GM12878 (cell line): ENCODE data around the gene PPT2. TPM values are rescaled to one million over a fixed set of nuclear protein-coding genes. Genes with fewer than 3 reads are reported as not detected.

Experiments
- ATF7 ChIP-seq: fragments of 450-650 bp; IDR thresholded peaks from 2 replicates; pipeline ENCODE4 v1.6.1; 2016; ENCODE audit warnings: low read depth, mild to moderate bottlenecking
- BCLAF1 ChIP-seq: fragments of 450-650 bp; IDR thresholded peaks from 2 replicates; pipeline ENCODE4 v1.6.1; 2017; ENCODE audit warnings: antibody characterized with exemption, mild to moderate bottlenecking, moderate library complexity
- BMI1 ChIP-seq: fragments of 450-650 bp; IDR thresholded peaks from 2 replicates; pipeline ENCODE4 v1.6.1; 2016; ENCODE audit warnings: mild to moderate bottlenecking, moderate library complexity, borderline replicate concordance
- CEBPB ChIP-seq, 2 experiments: fragments of 150-350 bp in 1 of 2; IDR thresholded peaks; 2 replicates each; pipeline ENCODE4 v1.6.1; 2012 to 2014; ENCODE audit warnings: low read depth in 2 of 2, low read length in 2 of 2, borderline replicate concordance in 1 of 2, inconsistent platforms in 1 of 2
- CHD2 ChIP-seq: IDR thresholded peaks from 2 replicates; pipeline ENCODE4 v1.6.1; 2011; ENCODE audit warnings: low read depth, low read length, improper control_type of control experiment, borderline replicate concordance
- ETV6 ChIP-seq, 2 experiments: fragments of 450-650 bp in 1 of 2; IDR thresholded peaks in 1 of 2; conservative IDR thresholded peaks in 1 of 2; 2 replicates each; pipeline ENCODE4 v1.6.1; 2014; ENCODE audit warnings: antibody characterized with exemption in 1 of 2, borderline replicate concordance in 1 of 2, low read depth in 1 of 2, mild to moderate bottlenecking in 1 of 2, moderate library complexity in 1 of 2
- IKZF1 ChIP-seq: fragments of 450-650 bp; conservative IDR thresholded peaks from 2 replicates; pipeline ENCODE4 v1.6.1; 2017; ENCODE audit warnings: antibody characterized with exemption, mild to moderate bottlenecking
- IKZF2 ChIP-seq, 2 experiments: fragments of 450-650 bp; IDR thresholded peaks; 2 replicates each; pipeline ENCODE4 v1.6.1; 2017; ENCODE audit warnings: mild to moderate bottlenecking in 2 of 2, moderate library complexity in 2 of 2
- MEF2A ChIP-seq: IDR thresholded peaks from 2 replicates; pipeline ENCODE4 v1.6.1; 2011; ENCODE audit warnings: low read depth, mild to moderate bottlenecking, low read length, moderate library complexity; ENCODE audit not compliant: insufficient read depth
- NFIC ChIP-seq: IDR thresholded peaks from 2 replicates; pipeline ENCODE4 v1.6.1; 2012; ENCODE audit warnings: low read depth, mild to moderate bottlenecking, inconsistent platforms, low read length, moderate library complexity
- NFYA ChIP-seq: IDR thresholded peaks from 2 replicates; pipeline ENCODE4 v1.6.1; 2011; ENCODE audit warnings: low read depth, mild to moderate bottlenecking, low read length, improper control_type of control experiment, borderline replicate concordance
- NR2F1 ChIP-seq: fragments of 450-650 bp; conservative IDR thresholded peaks from 2 replicates; pipeline ENCODE4 v1.6.1; 2017; ENCODE audit warnings: mild to moderate bottlenecking
- PAX8 ChIP-seq: fragments of 450-650 bp; IDR thresholded peaks from 2 replicates; pipeline ENCODE4 v1.6.1; 2017; ENCODE audit warnings: mild to moderate bottlenecking, moderate library complexity
- PRDM15 ChIP-seq: fragments of 450-650 bp; formaldehyde crosslinking; IDR thresholded peaks from 2 replicates; pipeline ENCODE4 v1.4.0; 2020; ENCODE audit warnings: mild to moderate bottlenecking, moderate library complexity
- RBBP5 ChIP-seq: fragments of 200-600 bp; sonication (generic); conservative IDR thresholded peaks from 2 replicates; pipeline ENCODE4 v1.6.1; 2016
- RFX5 ChIP-seq: IDR thresholded peaks from 2 replicates; pipeline ENCODE4 v1.6.1; 2011; ENCODE audit warnings: low read depth, low read length, improper control_type of control experiment
- SMC3 ChIP-seq: IDR thresholded peaks from 2 replicates; pipeline ENCODE4 v1.6.1; 2011; ENCODE audit warnings: low read length, improper control_type of control experiment, borderline replicate concordance
- SRF ChIP-seq, 2 experiments: IDR thresholded peaks; 2 replicates each; pipeline ENCODE4 v1.6.1; 2011; ENCODE audit warnings: low read depth in 2 of 2, low read length in 2 of 2, mild to moderate bottlenecking in 1 of 2, moderate library complexity in 1 of 2
- SUPT20H ChIP-seq: IDR thresholded peaks from 2 replicates; pipeline ENCODE4 v1.6.1; 2011; ENCODE audit warnings: low read depth, mild to moderate bottlenecking, low read length, moderate library complexity, borderline replicate concordance; ENCODE audit not compliant: control insufficient read depth
- SUZ12 ChIP-seq: fragments of 200-600 bp; sonication (generic); IDR thresholded peaks from one replicate; pipeline ENCODE4 v1.6.1; 2018; ENCODE audit warnings: antibody characterized with exemption, mild to moderate bottlenecking; ENCODE audit not compliant: unreplicated experiment
- TAF1 ChIP-seq: IDR thresholded peaks from 2 replicates; pipeline ENCODE4 v1.6.1; 2011; ENCODE audit warnings: mild to moderate bottlenecking, low read depth, low read length, borderline replicate concordance
- TCF3 ChIP-seq: IDR thresholded peaks from 2 replicates; pipeline ENCODE4 v1.6.1; 2012; ENCODE audit warnings: low read depth, mild to moderate bottlenecking, low read length, borderline replicate concordance; ENCODE audit not compliant: insufficient read depth
- ZSCAN29 ChIP-seq: fragments of 450-650 bp; IDR thresholded peaks from 2 replicates; pipeline ENCODE4 v1.6.1; 2017; ENCODE audit warnings: mild to moderate bottlenecking, moderate library complexity
- polyA plus RNA-seq, 11 experiments: library from polyadenylated mRNA; depleted of rRNA in 4 of 11; unstranded in 6 of 11; stranded (reverse) in 5 of 11; fragments of >200 nt; fragmentation: Nextera tagmentation in 4 of 11; fragmentation: Illumina TruSeq in 1 of 11; extraction: Ambion mirVana in 4 of 11; extraction: Trizol in 1 of 11; gene quantifications; 1 replicate in 1 of 11; 2 replicates in 10 of 11; pipeline versions ENCODE4 v1.2.1 to v1.2.3, GENCODE V29; 2011 to 2016; ENCODE audit warnings: inconsistent platforms in 2 of 11, missing spikeins in 2 of 11, low read depth in 1 of 11
- total RNA-seq, 4 experiments: library from RNA; depleted of rRNA in 3 of 4; stranded (reverse); fragments of >200 nt in 3 of 4; fragmentation: Illumina TruSeq in 1 of 4; extraction: Trizol in 1 of 4; gene quantifications; 2 replicates each; pipeline versions ENCODE4 v1.2.1 to v1.2.3, GENCODE V29; 2013 to 2021

PPT2 gene
- total and polyA plus RNA-seq, 10 of the 15 experiments (the other 5 are each of a cell fraction or from before 2014, with no cell fraction given): 1.3 to 25.5 (median 5.5) TPM

- TF ChIP-seq BCLAF1: no peak
- no peak for TF ChIP-seq MEF2A
- no peak for TF ChIP-seq TCF3
- no peak for TF ChIP-seq TAF1
- no peak for TF ChIP-seq SUPT20H
- TF ChIP-seq ZSCAN29: no peak
- TF ChIP-seq NFIC: no peak
- no peak for TF ChIP-seq ETV6 (conservative IDR thresholded peaks at IDR 0.05 in 1 of 2, IDR thresholded peaks at IDR 0.05 in 1 of 2; ENCODE audit: borderline replicate concordance in 1 of 2, low read depth in 1 of 2)
- no peak for TF ChIP-seq RFX5
- no peak for TF ChIP-seq NFYA
- no peak for TF ChIP-seq SUZ12
- no peak for TF ChIP-seq PRDM15 (CRISPR knock-in tag)
- TF ChIP-seq BMI1: no peak
- peak; percentile 39; the same call in 1 of the 2 replicates for TF ChIP-seq NR2F1
- TF ChIP-seq IKZF2 (IDR thresholded peaks at IDR 0.05): peak; percentile 11 to 43; a peak in 1 of 4 replicates
- no peak for TF ChIP-seq SMC3
- TF ChIP-seq CHD2: 0 out of 2 replicates have a peak, but pooled peaks have one; percentile 23
- peak; percentile 72 for TF ChIP-seq ATF7
- TF ChIP-seq PAX8: no peak
- TF ChIP-seq CEBPB (IDR thresholded peaks at IDR 0.05; ENCODE audit: borderline replicate concordance in 1 of 2, low read depth in 2 of 2, low read length in 2 of 2): no peak
- no peak for TF ChIP-seq SRF (IDR thresholded peaks at IDR 0.05; ENCODE audit: low read depth in 2 of 2, low read length in 2 of 2)
- TF ChIP-seq RBBP5: no peak
- TF ChIP-seq IKZF1: 0 out of 2 replicates have a peak, but pooled peaks have one; percentile 14
These were observed 38.0 kb downstream of the PPT2 start (continued) for GRCh38 chr6:32191696-32192607.
